Smooth muscle cell of bladder (primary cell): ENCODE data around the gene THRA. TPM values are rescaled to one million over a fixed set of nuclear protein-coding genes. Genes with fewer than 3 reads are reported as not detected.

ENCODE experiments used
- total RNA-seq: library from RNA; depleted of rRNA; stranded (reverse); fragments of >200 nt; gene quantifications from 2 replicates; pipeline ENCODE4 v1.2.3, GENCODE V29; 2014

THRA gene, protein sequence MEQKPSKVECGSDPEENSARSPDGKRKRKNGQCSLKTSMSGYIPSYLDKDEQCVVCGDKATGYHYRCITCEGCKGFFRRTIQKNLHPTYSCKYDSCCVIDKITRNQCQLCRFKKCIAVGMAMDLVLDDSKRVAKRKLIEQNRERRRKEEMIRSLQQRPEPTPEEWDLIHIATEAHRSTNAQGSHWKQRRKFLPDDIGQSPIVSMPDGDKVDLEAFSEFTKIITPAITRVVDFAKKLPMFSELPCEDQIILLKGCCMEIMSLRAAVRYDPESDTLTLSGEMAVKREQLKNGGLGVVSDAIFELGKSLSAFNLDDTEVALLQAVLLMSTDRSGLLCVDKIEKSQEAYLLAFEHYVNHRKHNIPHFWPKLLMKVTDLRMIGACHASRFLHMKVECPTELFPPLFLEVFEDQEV
- total RNA-seq, result 18.9 and 27.4 TPM in 2 replicates

DNA sequence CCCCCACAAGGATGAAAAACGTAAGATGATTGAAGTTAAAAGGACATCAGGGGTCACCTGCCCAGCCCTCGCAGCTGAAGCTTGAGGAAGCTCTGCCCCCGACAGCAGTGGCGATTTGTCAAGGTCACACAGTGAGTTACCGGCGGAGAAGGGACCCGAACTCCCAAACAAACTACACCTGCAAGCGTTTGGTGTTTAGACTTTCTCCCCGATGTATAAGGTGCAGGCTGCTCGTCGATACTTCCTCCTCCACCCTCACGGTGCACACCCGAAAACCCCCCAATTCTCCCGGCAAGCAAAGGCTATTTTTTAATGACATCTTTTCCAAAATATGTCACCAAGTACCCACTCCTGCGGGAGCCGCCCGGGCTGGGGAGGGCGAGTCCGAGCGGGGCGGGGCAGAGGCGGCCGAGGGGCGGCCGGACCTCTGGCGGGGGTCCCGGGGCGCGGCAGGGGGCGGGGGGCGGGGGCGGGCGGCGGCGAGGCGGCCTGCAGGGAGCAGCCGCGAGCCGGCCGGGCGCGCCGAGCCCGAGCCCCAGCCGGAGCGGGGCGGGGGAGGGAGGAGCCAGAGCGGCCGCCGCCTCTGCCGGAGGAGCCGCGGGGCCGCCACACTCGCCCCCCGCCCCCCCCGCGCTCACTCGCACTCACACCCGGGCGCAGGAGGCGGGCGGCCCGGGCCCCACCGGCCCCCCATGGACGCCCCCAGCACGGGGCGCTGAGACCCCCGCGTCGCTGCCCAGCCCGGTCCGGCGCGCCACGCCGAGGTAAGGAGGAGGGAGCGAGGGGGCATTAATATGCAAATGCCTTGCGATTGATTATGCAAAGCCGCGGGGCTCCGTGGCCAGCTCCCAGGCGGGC, at the start of gene THRA:
Gene THRA, plus strand, starts transcription at position 637 of the 858 bp plus-strand sequence. CDS start 11,524 bp downstream, outside the sequence.

DNA sequence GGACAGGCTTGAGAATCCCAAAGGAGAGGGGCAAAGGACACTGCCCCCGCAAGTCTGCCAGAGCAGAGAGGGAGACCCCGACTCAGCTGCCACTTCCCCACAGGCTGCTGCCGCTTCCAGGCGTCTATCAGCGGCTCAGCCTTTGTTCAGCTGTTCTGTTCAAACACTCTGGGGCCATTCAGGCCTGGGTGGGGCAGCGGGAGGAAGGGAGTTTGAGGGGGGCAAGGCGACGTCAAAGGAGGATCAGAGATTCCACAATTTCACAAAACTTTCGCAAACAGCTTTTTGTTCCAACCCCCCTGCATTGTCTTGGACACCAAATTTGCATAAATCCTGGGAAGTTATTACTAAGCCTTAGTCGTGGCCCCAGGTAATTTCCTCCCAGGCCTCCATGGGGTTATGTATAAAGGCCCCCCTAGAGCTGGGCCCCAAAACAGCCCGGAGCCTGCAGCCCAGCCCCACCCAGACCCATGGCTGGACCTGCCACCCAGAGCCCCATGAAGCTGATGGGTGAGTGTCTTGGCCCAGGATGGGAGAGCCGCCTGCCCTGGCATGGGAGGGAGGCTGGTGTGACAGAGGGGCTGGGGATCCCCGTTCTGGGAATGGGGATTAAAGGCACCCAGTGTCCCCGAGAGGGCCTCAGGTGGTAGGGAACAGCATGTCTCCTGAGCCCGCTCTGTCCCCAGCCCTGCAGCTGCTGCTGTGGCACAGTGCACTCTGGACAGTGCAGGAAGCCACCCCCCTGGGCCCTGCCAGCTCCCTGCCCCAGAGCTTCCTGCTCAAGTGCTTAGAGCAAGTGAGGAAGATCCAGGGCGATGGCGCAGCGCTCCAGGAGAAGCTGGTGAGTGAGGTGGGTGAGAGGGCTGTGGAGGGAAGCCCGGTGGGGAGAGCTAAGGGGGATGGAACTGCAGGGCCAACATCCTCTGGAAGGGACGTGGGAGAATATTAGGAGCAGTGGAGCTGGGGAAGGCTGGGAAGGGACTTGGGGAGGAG, 47.5 kb upstream of the THRA start, which contains the start of gene CSF3:
Gene CSF3, plus strand, starts transcription at position 436 of the 993 bp plus-strand sequence. Its CDS starts 35 bp downstream, at position 471.

DNA sequence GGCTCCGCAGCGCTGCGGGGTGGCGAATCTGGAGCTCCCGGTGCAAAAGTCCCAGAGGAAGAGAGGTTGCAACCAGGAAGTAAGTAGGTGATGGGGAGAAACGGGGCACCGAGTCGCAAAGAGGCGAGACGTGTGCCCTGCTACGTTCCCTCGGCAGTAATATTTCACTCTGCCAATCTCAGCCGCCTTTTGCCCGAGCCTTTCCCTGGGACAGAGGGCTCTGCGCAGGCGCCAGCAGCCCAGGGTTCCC, 37.6 kb downstream of the THRA start, which contains the start of gene NR1D1:
Gene NR1D1, minus strand, starts transcription at position 171 of the 250 bp plus-strand sequence. CDS start 495 bp downstream, outside the sequence.

DNA sequence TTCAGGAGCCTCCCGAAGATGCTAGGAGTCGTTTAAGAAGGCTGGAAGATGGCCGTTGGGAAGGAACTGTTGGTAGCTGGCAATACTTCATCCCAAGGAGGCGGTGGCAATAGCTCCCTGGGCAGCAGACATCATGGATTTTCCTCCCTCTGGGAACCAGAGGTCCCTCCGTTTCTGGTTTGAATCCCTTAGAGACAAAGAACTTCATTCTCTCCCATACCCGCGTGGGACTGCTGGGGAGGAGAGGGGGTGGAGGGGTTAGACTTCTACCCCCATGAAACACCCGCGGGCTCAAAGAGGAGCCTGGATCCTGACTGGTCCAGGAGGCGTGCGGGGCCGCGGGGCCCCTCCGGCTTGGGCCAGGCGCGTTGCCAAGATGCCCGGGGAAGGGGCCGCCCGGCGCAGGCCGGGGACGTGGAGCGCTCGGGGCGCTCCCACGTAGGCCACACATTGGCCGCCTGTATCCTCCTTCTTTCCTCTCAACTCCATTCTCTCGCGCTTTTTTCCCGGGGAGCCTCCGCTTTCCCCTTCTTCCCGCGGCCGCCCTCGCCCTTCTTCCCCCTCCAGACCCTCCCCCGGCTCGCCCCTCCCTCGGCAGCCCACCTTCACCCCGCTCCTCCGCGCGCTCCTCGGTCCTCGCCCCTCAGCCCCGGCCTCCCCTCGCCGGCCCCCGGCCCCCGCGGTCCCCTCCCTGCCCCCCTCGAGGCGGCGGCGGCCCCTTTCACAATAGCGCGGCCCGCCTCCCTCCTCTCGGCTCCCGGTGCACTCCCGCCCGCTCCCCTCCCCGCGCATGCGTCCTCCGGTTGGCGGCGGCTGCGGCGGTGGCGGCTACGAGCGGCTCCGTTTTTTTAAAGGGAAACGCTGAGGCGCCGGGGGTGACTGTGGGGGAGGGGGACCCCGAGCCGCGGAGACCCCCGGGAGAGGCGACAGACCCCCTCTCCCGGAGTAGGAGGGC, 58.7 kb downstream of the THRA start, which contains the start of gene MSL1:
Gene MSL1, plus strand, starts transcription at position 791 of the 955 bp plus-strand sequence. CDS start 642 bp downstream, outside the sequence.

Other genes starting within 250 kb of the THRA start
- under 0.01 TPM in 1 of 2 replicates, not detected in the other for gene IKZF3, start 198.7 kb upstream of the THRA start, total RNA-seq
- not detected in 2 replicates for gene ZPBP2, start 194.8 kb upstream of the THRA start, total RNA-seq
- 3.0 and 8.9 TPM in 2 replicates for gene GSDMB, start 144.3 kb upstream of the THRA start, total RNA-seq
- 57.9 and 89.4 TPM in 2 replicates for gene ORMDL3, start 135.4 kb upstream of the THRA start, total RNA-seq
- not detected in 2 replicates for gene LRRC3C, start 135.2 kb upstream of the THRA start, total RNA-seq
- not detected in 2 replicates for gene GSDMA, start 100.0 kb upstream of the THRA start, total RNA-seq
- 76.9 and 83.2 TPM in 2 replicates for gene PSMD3, start 82.2 kb upstream of the THRA start, total RNA-seq
- gene CSF3, start 47.5 kb upstream of the THRA start, total RNA-seq, result 0.37 and 0.71 TPM in 2 replicates
- 21.5 and 25.7 TPM in 2 replicates for gene MED24, start 8.6 kb upstream of the THRA start, total RNA-seq
- gene NR1D1, start 37.6 kb downstream of the THRA start, total RNA-seq, result 0.85 and 1.3 TPM in 2 replicates
- gene MSL1, start 59.0 kb downstream of the THRA start, total RNA-seq, result 30.2 and 38.6 TPM in 2 replicates
- 19.1 and 20.8 TPM in 2 replicates for gene CASC3, start 77.6 kb downstream of the THRA start, total RNA-seq
- 1.00 and 1.8 TPM in 2 replicates for gene RAPGEFL1, start 114.5 kb downstream of the THRA start, total RNA-seq
- gene WIPF2, start 156.3 kb downstream of the THRA start, total RNA-seq, result 3.6 and 4.6 TPM in 2 replicates
- gene CDC6, start 224.9 kb downstream of the THRA start, total RNA-seq, result 1.4 and 1.8 TPM in 2 replicates
- 4.7 and 6.9 TPM in 2 replicates for gene RARA, start 246.2 kb downstream of the THRA start, total RNA-seq